GM12872 (cell line): ENCODE data around the gene ART3.

ENCODE experiments used
- TF ChIP-seq, protein P1 (sequence below): IDR thresholded peaks from 3 replicates; pipeline ENCODE4 v1.5.1; 2011; ENCODE audit warnings: low read depth, mild to moderate bottlenecking, low read length, moderate library complexity; ENCODE audit not compliant: insufficient read depth

The ART3 gene

DNA sequence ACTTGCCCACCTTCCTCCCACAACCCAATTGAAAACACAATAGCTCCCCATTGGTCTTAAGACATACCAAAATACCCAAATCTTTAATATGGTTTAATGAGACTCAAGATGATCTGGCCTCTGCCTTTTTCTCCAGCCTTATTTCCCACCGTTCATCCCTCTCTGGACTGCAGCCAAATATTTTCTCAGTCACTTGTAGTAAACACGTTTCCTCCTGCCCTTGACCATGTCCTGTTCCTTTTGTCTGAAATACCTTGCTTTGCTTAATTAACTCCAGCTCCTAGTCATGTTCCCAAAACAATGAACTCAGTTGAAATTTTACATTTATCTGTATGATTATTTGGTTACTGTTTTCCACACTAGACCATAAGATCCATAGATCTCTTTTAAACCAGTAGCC, 82.1 kb downstream of the ART3 start:
- TF ChIP-seq, protein P1, sequence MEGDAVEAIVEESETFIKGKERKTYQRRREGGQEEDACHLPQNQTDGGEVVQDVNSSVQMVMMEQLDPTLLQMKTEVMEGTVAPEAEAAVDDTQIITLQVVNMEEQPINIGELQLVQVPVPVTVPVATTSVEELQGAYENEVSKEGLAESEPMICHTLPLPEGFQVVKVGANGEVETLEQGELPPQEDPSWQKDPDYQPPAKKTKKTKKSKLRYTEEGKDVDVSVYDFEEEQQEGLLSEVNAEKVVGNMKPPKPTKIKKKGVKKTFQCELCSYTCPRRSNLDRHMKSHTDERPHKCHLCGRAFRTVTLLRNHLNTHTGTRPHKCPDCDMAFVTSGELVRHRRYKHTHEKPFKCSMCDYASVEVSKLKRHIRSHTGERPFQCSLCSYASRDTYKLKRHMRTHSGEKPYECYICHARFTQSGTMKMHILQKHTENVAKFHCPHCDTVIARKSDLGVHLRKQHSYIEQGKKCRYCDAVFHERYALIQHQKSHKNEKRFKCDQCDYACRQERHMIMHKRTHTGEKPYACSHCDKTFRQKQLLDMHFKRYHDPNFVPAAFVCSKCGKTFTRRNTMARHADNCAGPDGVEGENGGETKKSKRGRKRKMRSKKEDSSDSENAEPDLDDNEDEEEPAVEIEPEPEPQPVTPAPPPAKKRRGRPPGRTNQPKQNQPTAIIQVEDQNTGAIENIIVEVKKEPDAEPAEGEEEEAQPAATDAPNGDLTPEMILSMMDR = no peak

DNA sequence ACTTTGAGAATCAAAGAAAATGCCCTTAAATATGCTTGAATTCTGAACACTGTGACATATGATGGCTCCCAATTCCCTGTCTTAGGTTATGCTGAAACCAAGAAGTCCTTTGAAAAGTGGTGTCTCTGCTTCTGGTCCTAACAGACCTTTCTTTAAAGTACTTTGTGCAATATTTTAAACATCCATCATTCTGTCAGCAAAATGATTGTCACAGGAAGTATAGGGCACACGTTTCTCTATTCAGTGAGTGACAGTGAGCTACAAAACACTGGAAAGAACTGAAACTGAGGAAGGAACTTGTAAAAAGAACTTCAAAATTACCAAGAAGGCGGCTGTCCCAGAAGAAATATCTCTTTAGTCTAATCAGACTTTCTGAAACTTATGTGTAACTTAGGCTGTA, 85.8 kb downstream of the ART3 start:
- TF ChIP-seq, protein P1 = no peak
